Activated naive CD8-positive, alpha-beta T cell treated with anti-CD3 and anti-CD28 coated beads, Interleukin-2, amount 10 ng/mL, durations not matched to agents 7 days and 5 days (primary cell): ENCODE measurements around the gene ASCC3. TPM values are rescaled to one million over a fixed set of nuclear protein-coding genes. Genes with fewer than 3 reads are reported as not detected.
"Not testable (repeated sequence)": the region's sequence is repeated elsewhere in the genome, so short reads cannot be mapped to it uniquely, and the experiment has no call there.

Source experiments
- ATAC-seq: fragments of 150-1000 bp; cut with Tn5 transposase; one replicate; pipeline ENCODE4 v1.10.0; 2021; ENCODE audit warnings: low read depth, moderate library complexity
- POLR2A ChIA-PET: fragments of 350-600 bp; sonication (Branson Sonifier 250); formaldehyde crosslinking; loops from one replicate; lab custom pipeline; 2021; ENCODE audit warnings: antibody characterized with exemption; lab: Charles Lee
- DNase-seq: peaks from one replicate; pipeline ENCODE4 v3.0.0; 2021
- H3K27ac Mint-ChIP-seq: one replicate; pipeline ENCODE4 v1.8.0; 2022; ENCODE audit warnings: mild to moderate bottlenecking, mixed read lengths
- H3K27me3 Mint-ChIP-seq: one replicate; pipeline ENCODE4 v1.8.0; 2022; ENCODE audit warnings: mild to moderate bottlenecking, moderate library complexity, mixed read lengths
- H3K36me3 Mint-ChIP-seq: one replicate; pipeline ENCODE4 v1.8.0; 2021; ENCODE audit warnings: mild to moderate bottlenecking, mixed read lengths
- H3K4me1 Mint-ChIP-seq: one replicate; pipeline ENCODE4 v1.8.0; 2021; ENCODE audit warnings: mixed read lengths
- H3K4me3 Mint-ChIP-seq: one replicate; pipeline ENCODE4 v1.8.0; 2022; ENCODE audit warnings: mild to moderate bottlenecking, moderate library complexity, mixed read lengths
- H3K9me3 Mint-ChIP-seq: one replicate; pipeline ENCODE4 v1.8.0; 2021; ENCODE audit warnings: mixed read lengths
- total RNA-seq, 2 experiments: library from RNA; stranded (reverse); gene quantifications; one replicate each; pipeline ENCODE4 v1.2.3, GENCODE V29; 2021

Gene ASCC3
- total RNA-seq, 2 experiments from 2014 or later: 54.7 to 59.6 TPM

- DNase-seq (no peak), ATAC-seq (no peak)
- Mint-ChIP-seq H3K36me3 (peaks cover 2% of the 10 kb centered on the region), H3K4me1 (no peaks in the 10 kb centered on the region), H3K27me3 (no peaks in the 10 kb centered on the region), H3K4me3 (no peak overlapping the region), H3K27ac (no peak overlapping the region), H3K9me3 (no peaks in the 10 kb centered on the region)
- POLR2A ChIA-PET: no interaction called here
Observed at GRCh38 chr6:100678027-100678426, 203.1 kb downstream of the ASCC3 start.

DNA sequence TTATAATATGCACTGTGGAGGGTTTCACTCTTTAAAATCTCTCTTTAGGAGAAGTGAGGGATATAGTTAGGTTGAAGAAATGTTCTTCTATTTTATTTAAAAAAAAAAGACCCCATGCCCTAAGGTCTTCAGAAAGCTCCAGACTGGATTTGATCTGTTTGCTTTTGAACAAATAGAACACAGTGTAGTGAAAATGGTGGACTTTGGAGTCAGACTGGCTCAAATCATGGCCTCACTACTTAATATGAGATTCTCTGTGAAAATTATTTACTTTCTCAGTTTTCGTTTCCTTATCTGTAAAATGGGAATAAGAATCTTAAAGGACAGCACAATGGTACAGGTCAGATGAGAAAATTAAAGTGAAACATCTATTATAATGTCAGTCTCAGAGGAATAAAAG is 203.9 kb downstream of the ASCC3 start:
- ATAC-seq (no peak), DNase-seq (no peak)
- Mint-ChIP-seq H3K4me3 (no peak overlapping the region), H3K27ac (no peak overlapping the region), H3K9me3 (no peaks in the 10 kb centered on the region), H3K4me1 (no peaks in the 10 kb centered on the region), H3K27me3 (no peaks in the 10 kb centered on the region), H3K36me3 (peaks cover 2% of the 10 kb centered on the region)
- POLR2A ChIA-PET: no interaction called here

DNA sequence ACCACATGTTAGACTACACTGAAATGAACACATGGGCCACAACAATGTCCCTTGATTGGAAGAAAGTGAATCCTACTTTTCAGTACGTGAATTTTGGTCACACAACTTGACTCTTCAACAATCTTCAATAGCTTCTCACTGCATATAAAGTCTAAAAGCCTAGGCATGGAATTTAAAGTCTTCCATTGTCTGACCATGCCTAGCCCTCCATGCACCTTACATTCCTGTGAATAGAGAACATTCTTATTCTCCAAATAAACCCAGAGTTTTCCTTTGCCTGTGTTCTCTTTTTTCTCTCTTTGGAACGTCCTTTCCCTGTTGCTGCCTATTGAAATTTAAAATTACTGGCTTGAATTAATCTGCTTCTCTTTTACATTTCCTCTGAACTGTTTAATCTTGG is 207.5 kb downstream of the ASCC3 start:
- no peak for ATAC-seq
- POLR2A ChIA-PET: no interaction called here
- Mint-ChIP-seq H3K4me1 (peaks cover 1% of the 10 kb centered on the region), H3K27me3 (no peaks in the 10 kb centered on the region), H3K27ac (no peak overlapping the region), H3K36me3 (peaks cover 7% of the 10 kb centered on the region), H3K9me3 (no peaks in the 10 kb centered on the region), H3K4me3 (no peak overlapping the region)
- DNase-seq: no peak

GRCh38 chr6:100671740-100672139 is 209.4 kb downstream of the ASCC3 start:
- no peak for ATAC-seq
- no peaks in the 10 kb centered on the region for H3K27me3 Mint-ChIP-seq
- POLR2A ChIA-PET: no interaction called here
- H3K36me3 Mint-ChIP-seq: peaks cover 4% of the 10 kb centered on the region
- no peak for DNase-seq
- no peaks in the 10 kb centered on the region for H3K9me3 Mint-ChIP-seq
- no peak overlapping the region for H3K4me3 Mint-ChIP-seq
- H3K4me1 Mint-ChIP-seq: peaks cover 1% of the 10 kb centered on the region
- H3K27ac Mint-ChIP-seq: no peak overlapping the region

DNA sequence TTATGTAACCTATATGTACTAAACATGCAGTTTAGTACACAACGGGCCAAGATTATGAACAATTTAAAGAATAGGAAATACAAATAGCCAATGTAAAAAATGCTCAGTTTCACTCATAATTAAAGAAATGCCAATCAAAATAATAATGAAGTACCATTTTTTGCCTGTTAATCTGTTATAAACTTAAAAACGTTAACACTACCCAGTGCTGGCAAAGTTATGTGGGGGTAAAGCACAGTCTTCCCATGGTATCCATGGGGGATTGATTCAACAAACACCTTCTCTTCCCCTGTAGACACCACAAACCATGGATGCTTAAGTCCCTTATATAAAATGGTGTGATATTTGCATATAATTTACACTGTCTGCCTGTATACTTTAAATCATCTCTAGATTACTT is 211.1 kb downstream of the ASCC3 start:
- DNase-seq (no peak), ATAC-seq (no peak)
- POLR2A ChIA-PET: no interaction called here
- Mint-ChIP-seq H3K4me3 (no peak overlapping the region), H3K4me1 (peaks cover 1% of the 10 kb centered on the region), H3K27ac (no peak overlapping the region), H3K9me3 (no peaks in the 10 kb centered on the region), H3K27me3 (no peaks in the 10 kb centered on the region), H3K36me3 (peaks cover 4% of the 10 kb centered on the region)

GRCh38 chr6:100665041-100665380 is 216.1 kb downstream of the ASCC3 start:
- DNase-seq (no peak), ATAC-seq (no peak)
- H3K4me1 Mint-ChIP-seq: peaks cover 5% of the 10 kb centered on the region
- POLR2A ChIA-PET: no interaction called here
- no peaks in the 10 kb centered on the region for H3K9me3 Mint-ChIP-seq
- H3K36me3 Mint-ChIP-seq: peaks cover 3% of the 10 kb centered on the region
- no peaks in the 10 kb centered on the region for H3K27me3 Mint-ChIP-seq
- H3K4me3 Mint-ChIP-seq: no peak overlapping the region
- H3K27ac Mint-ChIP-seq: no peak overlapping the region

GRCh38 chr6:100664274-100665040 is 216.7 kb downstream of the ASCC3 start:
- no peak overlapping the region for H3K27ac Mint-ChIP-seq

GRCh38 chr6:100663219-100663863 is 217.8 kb downstream of the ASCC3 start:
- H3K9me3 Mint-ChIP-seq: no peaks in the 10 kb centered on the region
- no peak for ATAC-seq
- H3K4me3 Mint-ChIP-seq: no peak overlapping the region
- peaks cover 3% of the 10 kb centered on the region for H3K36me3 Mint-ChIP-seq
- POLR2A ChIA-PET: no interaction called here
- no peak overlapping the region for H3K27ac Mint-ChIP-seq
- no peaks in the 10 kb centered on the region for H3K27me3 Mint-ChIP-seq
- no peak for DNase-seq
- peaks cover 5% of the 10 kb centered on the region for H3K4me1 Mint-ChIP-seq

More at GRCh38 chr6:100664274-100665040, 216.7 kb downstream of the ASCC3 start:
- DNase-seq: no peak
- peaks cover 3% of the 10 kb centered on the region for H3K36me3 Mint-ChIP-seq
- H3K4me1 Mint-ChIP-seq: peaks cover 5% of the 10 kb centered on the region
- POLR2A ChIA-PET: no interaction called here
- ATAC-seq: no peak
- no peak overlapping the region for H3K4me3 Mint-ChIP-seq
- no peaks in the 10 kb centered on the region for H3K27me3 Mint-ChIP-seq
- no peaks in the 10 kb centered on the region for H3K9me3 Mint-ChIP-seq

DNA sequence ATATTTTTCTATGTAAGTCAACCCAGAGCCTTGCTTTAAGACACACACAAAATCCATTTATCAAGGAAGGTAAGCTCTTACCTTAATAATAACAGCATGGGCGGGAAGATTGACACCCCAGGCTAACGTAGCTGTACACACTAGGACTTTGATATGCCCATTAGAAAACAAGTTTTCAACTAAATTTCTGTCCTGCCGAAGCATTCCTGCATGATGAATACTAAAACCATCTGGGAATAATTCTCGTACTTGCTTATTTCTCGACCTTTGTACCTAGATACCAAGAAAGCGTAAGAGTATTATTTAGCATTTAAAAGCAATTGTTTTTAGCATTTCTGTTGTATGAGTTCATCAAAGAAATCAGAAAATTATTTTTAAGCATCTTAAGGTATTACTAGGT is 218.9 kb downstream of the ASCC3 start:
- Mint-ChIP-seq H3K27me3 (no peaks in the 10 kb centered on the region), H3K36me3 (peaks cover 3% of the 10 kb centered on the region), H3K4me1 (peaks cover 5% of the 10 kb centered on the region), H3K4me3 (no peak overlapping the region), H3K9me3 (no peaks in the 10 kb centered on the region), H3K27ac (no peak overlapping the region)
- POLR2A ChIA-PET: no interaction called here
- ATAC-seq: no peak
- DNase-seq: no peak

- no peak overlapping the region for H3K4me3 Mint-ChIP-seq
- peaks cover 5% of the 10 kb centered on the region for H3K36me3 Mint-ChIP-seq
- ATAC-seq (no peak), DNase-seq (no peak)
- H3K4me1 Mint-ChIP-seq: no peaks in the 10 kb centered on the region
- no peak overlapping the region for H3K27ac Mint-ChIP-seq
- no peaks in the 10 kb centered on the region for H3K27me3 Mint-ChIP-seq
- POLR2A ChIA-PET: no interaction called here
- H3K9me3 Mint-ChIP-seq: no peaks in the 10 kb centered on the region
Observed at GRCh38 chr6:100658486-100658885, 222.6 kb downstream of the ASCC3 start.

DNA sequence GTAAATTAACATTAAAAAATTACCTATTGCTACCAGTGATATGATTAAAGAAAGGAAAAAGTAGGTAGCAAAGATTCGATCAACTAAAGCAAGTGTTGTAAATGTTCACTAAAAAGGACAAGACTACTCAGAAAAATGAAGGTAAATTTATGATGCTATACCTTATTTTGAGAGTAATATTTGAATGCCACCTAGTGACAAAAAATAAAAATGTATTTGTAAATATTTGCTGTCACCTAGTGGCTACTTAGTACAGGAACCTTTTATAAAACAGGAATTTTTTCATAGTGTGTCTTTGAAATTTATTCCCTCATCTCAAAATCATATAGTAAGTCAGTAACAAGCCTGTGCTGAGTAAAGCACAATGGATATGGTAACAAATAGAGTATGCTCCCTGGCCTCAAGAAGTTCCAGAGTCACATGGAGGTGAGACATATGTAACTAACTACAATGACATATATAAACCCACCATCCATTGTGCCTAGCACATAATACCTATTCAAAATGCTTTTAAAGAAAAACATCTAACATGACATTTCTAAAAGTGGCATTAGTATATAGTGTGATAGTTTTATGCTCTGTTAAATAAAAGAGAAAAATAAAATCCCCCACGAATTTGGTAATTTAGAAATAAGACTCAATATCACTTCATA is 223.3 kb downstream of the ASCC3 start:
- H3K4me1 Mint-ChIP-seq: no peaks in the 10 kb centered on the region
- no peak overlapping the region for H3K27ac Mint-ChIP-seq
- DNase-seq (no peak), ATAC-seq (no peak)
- H3K9me3 Mint-ChIP-seq: no peaks in the 10 kb centered on the region
- POLR2A ChIA-PET: no interaction called here
- no peak overlapping the region for H3K4me3 Mint-ChIP-seq
- H3K36me3 Mint-ChIP-seq: peaks cover 5% of the 10 kb centered on the region
- H3K27me3 Mint-ChIP-seq: no peaks in the 10 kb centered on the region

- DNase-seq, ATAC-seq, H3K27me3 Mint-ChIP-seq, H3K9me3 Mint-ChIP-seq, H3K27ac Mint-ChIP-seq, H3K4me1 Mint-ChIP-seq, POLR2A ChIA-PET, H3K4me3 Mint-ChIP-seq: not testable (repeated sequence)
- H3K36me3 Mint-ChIP-seq: peaks cover 52% of the 10 kb centered on the region
Observed at GRCh38 chr6:100641147-100641546, 240.0 kb downstream of the ASCC3 start.

DNA sequence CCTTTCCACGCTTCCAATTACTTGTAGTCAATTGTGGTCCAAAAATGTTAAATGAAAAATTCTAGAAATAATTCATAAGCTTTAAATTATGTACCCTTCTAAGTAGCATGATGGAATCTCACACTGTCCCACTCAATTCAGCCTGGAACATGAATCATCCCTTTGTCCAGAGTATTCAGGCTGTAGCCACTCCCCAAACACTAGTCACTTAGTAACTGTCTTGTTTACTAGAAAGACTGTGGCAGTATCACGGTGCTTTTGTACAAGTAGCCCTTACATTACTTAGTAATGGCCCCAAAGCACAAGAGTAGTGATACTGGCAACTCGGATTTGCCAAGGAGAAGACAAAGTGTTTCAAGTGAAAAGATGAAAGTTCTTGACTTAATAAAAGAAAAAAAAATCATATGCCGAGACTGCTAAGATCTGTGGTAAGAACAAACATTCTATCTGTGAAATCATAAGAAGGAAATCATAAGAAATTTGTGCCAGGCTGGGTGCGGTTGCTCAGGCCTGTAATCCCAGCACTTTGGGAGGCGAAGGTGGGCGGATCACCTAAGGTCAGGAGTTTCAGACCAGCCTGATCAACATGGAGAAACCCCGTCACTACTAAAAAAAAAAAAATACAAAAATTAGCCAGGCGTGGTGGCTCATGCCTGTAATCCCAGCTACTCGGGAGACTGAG is 247.9 kb downstream of the ASCC3 start:
- no peak overlapping the region for H3K27ac Mint-ChIP-seq
- H3K4me1 Mint-ChIP-seq: peaks cover 1% of the 10 kb centered on the region
- no peak for ATAC-seq
- DNase-seq: no peak
- H3K9me3 Mint-ChIP-seq: peaks cover 2% of the 10 kb centered on the region
- H3K36me3 Mint-ChIP-seq: peaks cover 27% of the 10 kb centered on the region
- POLR2A ChIA-PET: no interaction called here
- no peak overlapping the region for H3K4me3 Mint-ChIP-seq
- H3K27me3 Mint-ChIP-seq: no peaks in the 10 kb centered on the region
